Hepatocyte (in vitro differentiated cells): ENCODE results near the gene HTRA2. TPM values are rescaled to one million over a fixed set of nuclear protein-coding genes. Genes with fewer than 3 reads are reported as not detected.
A peak's percentile ranks its signal among the peaks of the same experiment; 100 is the strongest.

Experiments used
- DNase-seq: peaks from one replicate; pipeline ENCODE4 v3.0.0-alpha.2; 2016; ENCODE audit warnings: low spot score
- H2AFZ ChIP-seq: fragments of 200-600 bp; sonication (generic); 2 replicates; pipeline ENCODE4 v1.6.0; 2016; ENCODE audit warnings: antibody characterized with exemption, mild to moderate bottlenecking
- H3K27ac ChIP-seq: fragments of 200-600 bp; sonication (generic); 2 replicates; pipeline ENCODE4 v1.5.1; 2016; ENCODE audit warnings: mild to moderate bottlenecking
- H3K27me3 ChIP-seq: fragments of 200-600 bp; sonication (generic); 2 replicates; pipeline ENCODE4 v1.6.1; 2016
- H3K36me3 ChIP-seq: fragments of 200-600 bp; sonication (generic); replicated peaks from 2 replicates; pipeline ENCODE4 v1.5.1; 2016; ENCODE audit warnings: low read depth; ENCODE audit not compliant: insufficient read depth
- H3K4me1 ChIP-seq: fragments of 200-600 bp; sonication (generic); 2 replicates; pipeline ENCODE4 v1.5.1; 2016; ENCODE audit warnings: mild to moderate bottlenecking, moderate library complexity; ENCODE audit not compliant: insufficient read depth
- H3K4me2 ChIP-seq: fragments of 200-600 bp; sonication (generic); 2 replicates; pipeline ENCODE4 v1.6.0; 2016
- H3K4me3 ChIP-seq: fragments of 200-600 bp; sonication (generic); 2 replicates; pipeline ENCODE4 v1.5.1; 2016; ENCODE audit warnings: mild to moderate bottlenecking
- H3K79me2 ChIP-seq: fragments of 200-600 bp; sonication (generic); 2 replicates; pipeline ENCODE4 v1.6.0; 2017; ENCODE audit warnings: mild to moderate bottlenecking
- H3K9me2 ChIP-seq: fragments of 200-600 bp; sonication (generic); replicated peaks from 2 replicates; pipeline ENCODE4 v1.6.0; 2017; ENCODE audit warnings: mild to moderate bottlenecking; ENCODE audit not compliant: insufficient read depth
- H3K9me3 ChIP-seq: fragments of 200-600 bp; sonication (generic); 2 replicates; pipeline ENCODE4 v1.5.1; 2016; ENCODE audit warnings: low read depth, mild to moderate bottlenecking
- H4K20me1 ChIP-seq: fragments of 200-600 bp; sonication (generic); 2 replicates; pipeline ENCODE4 v1.6.0; 2016; ENCODE audit warnings: mild to moderate bottlenecking; ENCODE audit not compliant: insufficient read depth, poor library complexity, severe bottlenecking
- CTCF ChIP-seq: fragments of 200-600 bp; sonication (generic); IDR thresholded peaks from 2 replicates; pipeline ENCODE4 v1.5.1; 2016; ENCODE audit warnings: antibody characterized with exemption, mild to moderate bottlenecking; ENCODE audit not compliant: poor library complexity
- EZH2 ChIP-seq: fragments of 200-600 bp; sonication (generic); IDR thresholded peaks from 2 replicates; pipeline ENCODE4 v1.6.1; 2016; ENCODE audit warnings: antibody characterized with exemption, mild to moderate bottlenecking, borderline replicate concordance
- EZH2phosphoT487 ChIP-seq: fragments of 200-600 bp; sonication (generic); IDR thresholded peaks from one replicate; pipeline ENCODE4 v1.6.1; 2018; ENCODE audit warnings: antibody characterized with exemption, mild to moderate bottlenecking, low read depth, moderate library complexity; ENCODE audit not compliant: unreplicated experiment, severe bottlenecking
- WGBS: methylation state at CpG from one replicate; pipeline ENCODE4 v1.1.6; 2016; ENCODE audit warnings: low lambda C conversion rate; ENCODE audit errors: missing lambda C conversion rate; 5-methylcytosine and 5-hydroxymethylcytosine counted together
- polyA plus RNA-seq: library from polyadenylated mRNA; unstranded; fragments of >200 nt; fragmentation: Nextera tagmentation; extraction: Ambion mirVana; gene quantifications from 2 replicates; pipeline ENCODE4 v1.2.1, GENCODE V29; 2016
- total RNA-seq: library from RNA; depleted of rRNA; stranded (reverse); fragments of >200 nt; gene quantifications from 2 replicates; pipeline ENCODE4 v1.2.3, GENCODE V29; 2014

The HTRA2 gene
- total and polyA plus RNA-seq, 2 experiments from 2014 or later = 31.2 to 33.5 TPM

- H3K27me3 ChIP-seq = peaks cover 11% of the 10 kb centered on the region
- no peak for DNase-seq
- no peak overlapping the region for H3K4me3 ChIP-seq
- H2AFZ ChIP-seq = no peak overlapping the region
- no peaks in the 10 kb centered on the region for H3K9me2 ChIP-seq
- 96% methylated on average over 13 of the region's 14 CpGs for WGBS
- H3K27ac ChIP-seq = no peak overlapping the region
- H3K79me2 ChIP-seq = no peaks in the 10 kb centered on the region
- H3K4me2 ChIP-seq = no peak overlapping the region
- no peaks in the 10 kb centered on the region for H3K9me3 ChIP-seq
- H3K4me1 ChIP-seq = peaks cover 12% of the 10 kb centered on the region
- TF ChIP-seq EZH2phosphoT487 = no peak
- no peak for TF ChIP-seq EZH2
- no peak for TF ChIP-seq CTCF
- H4K20me1 ChIP-seq = no peaks in the 10 kb centered on the region
- no peaks in the 10 kb centered on the region for H3K36me3 ChIP-seq
These were observed 26.4 kb downstream of the HTRA2 start for GRCh38 chr2:74556159-74556558.

- Histone ChIP-seq H3K9me3 (no peaks in the 10 kb centered on the region), H3K36me3 (no peaks in the 10 kb centered on the region), H3K79me2 (no peaks in the 10 kb centered on the region), H3K4me3 (no peak overlapping the region), H4K20me1 (no peaks in the 10 kb centered on the region), H2AFZ (no peak overlapping the region), H3K4me1 (peaks cover 12% of the 10 kb centered on the region), H3K4me2 (no peak overlapping the region), H3K27me3 (peaks cover 17% of the 10 kb centered on the region), H3K27ac (no peak overlapping the region), H3K9me2 (no peaks in the 10 kb centered on the region)
- no peak for DNase-seq
- no peak for TF ChIP-seq EZH2phosphoT487
- no peak for TF ChIP-seq CTCF
- no peak for TF ChIP-seq EZH2
- WGBS = 99% methylated on average over 6 of the region's 6 CpGs
These were observed 27.2 kb downstream of the HTRA2 start for GRCh38 chr2:74556831-74557370.

- Histone ChIP-seq H2AFZ (no peak overlapping the region), H3K27me3 (peaks cover 26% of the 10 kb centered on the region), H3K4me1 (peaks cover 7% of the 10 kb centered on the region), H3K36me3 (no peaks in the 10 kb centered on the region), H3K9me2 (no peaks in the 10 kb centered on the region), H4K20me1 (no peaks in the 10 kb centered on the region), H3K4me3 (no peak overlapping the region), H3K9me3 (no peaks in the 10 kb centered on the region), H3K4me2 (no peak overlapping the region), H3K79me2 (no peaks in the 10 kb centered on the region), H3K27ac (no peak overlapping the region)
- no peak for DNase-seq
- 70% methylated on average over 7 of the region's 7 CpGs for WGBS
- TF ChIP-seq EZH2 (no peak), EZH2phosphoT487 (peak; percentile 75)
These were observed 28.8 kb downstream of the HTRA2 start for GRCh38 chr2:74558284-74559230.

- no peak for TF ChIP-seq EZH2phosphoT487
- no peak for TF ChIP-seq CTCF
- no peak for TF ChIP-seq EZH2
- no peaks in the 10 kb centered on the region for H3K36me3 ChIP-seq
- H3K4me2 ChIP-seq = no peak overlapping the region
- H3K9me3 ChIP-seq = no peaks in the 10 kb centered on the region
- no peaks in the 10 kb centered on the region for H4K20me1 ChIP-seq
- H3K4me1 ChIP-seq = peaks cover 5% of the 10 kb centered on the region
- H3K4me3 ChIP-seq = no peak overlapping the region
- H3K27me3 ChIP-seq = peaks cover 26% of the 10 kb centered on the region
- no peak overlapping the region for H2AFZ ChIP-seq
- H3K9me2 ChIP-seq = no peaks in the 10 kb centered on the region
- 32% methylated on average over 2 of the region's 5 CpGs for WGBS
- H3K27ac ChIP-seq = no peak overlapping the region
- no peak for DNase-seq
- no peaks in the 10 kb centered on the region for H3K79me2 ChIP-seq
These were observed 30.2 kb downstream of the HTRA2 start for GRCh38 chr2:74559912-74560311.
